GM21515 (cell line): ENCODE data around the gene LCP2.
A peak's percentile ranks its signal among the peaks of the same experiment; 100 is the strongest.

ENCODE experiments used
- ATAC-seq: cut with Tn5 transposase; IDR thresholded peaks from one replicate; pipeline ENCODE4 v1.9.1; 2021; ENCODE audit not compliant: unreplicated experiment

Gene LCP2

DNA sequence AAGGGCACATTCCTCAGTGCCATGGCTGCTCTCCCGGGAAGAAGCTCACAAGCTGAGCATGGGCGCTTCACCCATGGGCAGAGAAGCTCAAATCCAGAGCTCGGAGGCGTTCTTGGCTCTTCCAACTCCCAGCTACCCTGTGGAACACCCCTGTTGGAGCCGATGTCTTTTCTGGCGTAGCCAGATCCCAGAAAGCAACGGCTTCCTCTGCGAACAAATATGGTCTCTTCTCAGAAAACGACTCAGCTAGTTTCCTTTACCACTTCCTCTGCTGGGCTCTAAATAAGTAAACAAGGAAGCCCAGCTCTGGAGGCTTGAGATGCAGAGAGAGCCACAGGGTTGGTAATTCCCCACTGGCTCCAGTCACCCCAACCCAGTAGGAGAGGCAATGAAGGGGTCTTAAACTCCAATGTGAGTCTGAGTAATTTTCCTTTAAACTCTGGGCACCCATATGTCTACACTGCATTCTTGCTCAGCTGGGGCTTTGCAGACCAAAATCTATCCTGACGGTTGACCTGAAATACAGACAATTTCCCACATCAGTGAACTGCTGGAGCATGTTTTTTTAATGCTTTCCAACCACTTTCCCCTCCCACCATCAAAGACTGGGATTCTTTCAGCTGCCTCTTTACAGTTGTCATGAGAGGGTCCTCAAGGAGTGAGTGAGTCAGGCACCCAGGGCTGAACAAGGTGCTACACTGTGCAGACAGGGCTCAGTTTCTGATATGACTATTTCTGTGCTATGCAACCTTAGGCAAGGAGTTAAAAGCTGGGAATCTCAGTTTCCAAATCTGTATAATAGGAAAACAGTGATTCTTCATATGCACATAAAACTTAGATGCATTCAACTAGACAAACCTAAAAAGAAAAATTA is at the start of gene LCP2:
Gene LCP2, minus strand, starts transcription at position 189 of the 874 bp plus-strand sequence. Its CDS starts 166 bp downstream, at position 23.
- peak; percentile 52 for ATAC-seq

DNA sequence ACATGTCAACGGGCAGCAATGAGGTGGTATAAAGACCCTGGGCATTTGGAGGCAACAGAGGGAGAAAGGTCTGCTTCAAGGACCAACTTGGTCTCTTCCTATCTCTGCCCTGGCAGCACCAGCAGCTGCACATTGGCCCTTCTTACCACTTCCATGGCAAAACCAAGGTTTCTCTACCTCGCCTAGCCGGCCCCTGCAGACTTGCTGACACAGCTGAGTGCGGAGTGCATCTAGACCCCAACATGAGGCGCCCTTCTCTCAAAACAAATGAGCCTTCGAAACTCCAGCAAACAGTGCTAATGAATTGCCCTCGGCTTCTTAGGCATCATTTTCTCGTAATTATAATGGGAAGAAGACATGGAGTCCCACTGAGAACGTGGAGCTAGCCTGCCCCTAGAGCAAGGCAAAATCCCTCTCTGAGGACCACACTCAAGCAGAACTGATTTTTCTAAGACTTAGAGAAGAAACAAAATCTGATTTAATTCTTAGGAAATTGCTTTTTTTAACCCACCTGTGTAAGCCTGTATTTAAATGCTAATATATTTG is 49.5 kb upstream of the LCP2 start:
- no peak for ATAC-seq

DNA sequence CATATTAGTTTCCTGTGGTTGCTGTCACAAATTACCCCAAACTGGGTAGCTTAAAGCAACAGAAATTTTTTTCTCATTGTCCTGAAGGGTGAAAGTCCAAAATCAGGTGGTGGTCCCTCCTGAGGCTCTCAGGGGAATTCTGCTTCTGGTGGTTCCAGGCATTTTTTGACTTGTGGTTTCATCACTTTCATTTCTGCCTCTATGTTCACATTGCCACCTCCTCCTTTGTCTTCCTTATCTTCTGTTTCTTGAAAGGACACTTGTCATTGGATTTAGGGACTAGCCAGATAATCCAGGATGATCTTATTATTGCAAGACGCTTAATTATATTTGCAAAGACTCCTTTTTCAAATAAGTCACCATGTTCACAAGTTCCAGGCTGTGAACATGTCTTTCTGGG is 48.4 kb upstream of the LCP2 start:
- no peak for ATAC-seq

GRCh38 chr5:170343177-170343576 is 45.6 kb upstream of the LCP2 start:
- ATAC-seq, result no peak

- no peak for ATAC-seq
These were observed 44.7 kb upstream of the LCP2 start for GRCh38 chr5:170342153-170342725.

DNA sequence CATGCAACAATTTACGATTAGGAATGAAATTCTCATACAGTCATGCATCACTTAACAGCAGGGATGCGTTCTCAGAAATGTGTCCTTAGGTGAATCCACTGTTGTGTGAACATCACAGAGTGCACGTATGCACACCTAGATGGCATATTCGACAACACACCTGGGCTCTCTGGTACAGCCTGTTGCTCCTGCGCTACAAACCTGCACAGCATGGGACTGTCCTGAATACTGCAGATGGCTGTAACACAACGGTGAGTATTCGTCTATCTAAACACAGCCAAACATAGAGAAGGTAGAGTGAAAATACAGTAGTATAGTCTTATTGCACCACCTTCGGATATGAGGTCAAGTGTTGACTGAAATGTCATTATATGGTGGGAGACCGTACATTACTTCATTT is 44.0 kb upstream of the LCP2 start:
- ATAC-seq, result no peak

- no peak for ATAC-seq
These were observed 42.2 kb upstream of the LCP2 start for GRCh38 chr5:170339780-170340167.

GRCh38 chr5:170338933-170339779 is 41.6 kb upstream of the LCP2 start:
- peak; percentile 95 for ATAC-seq

DNA sequence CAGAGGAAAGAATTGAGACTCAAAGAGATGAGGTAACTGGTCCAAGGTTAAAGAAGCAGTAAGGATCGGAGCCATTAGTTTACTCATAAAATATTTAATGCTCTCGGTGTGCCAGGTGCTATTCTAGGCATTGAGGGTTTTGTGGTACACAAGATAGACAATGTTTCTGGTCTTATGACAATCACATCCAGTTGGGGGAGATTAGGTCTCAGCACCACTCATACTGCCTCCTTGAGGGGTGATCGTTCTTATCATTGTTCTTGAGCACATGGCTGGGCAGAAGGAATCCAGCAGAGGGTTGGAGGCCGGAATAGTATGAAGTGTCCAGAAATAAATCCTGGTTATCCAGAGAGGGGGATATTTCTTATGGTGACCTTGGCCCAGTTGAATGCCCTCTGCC is 40.7 kb upstream of the LCP2 start:
- no peak for ATAC-seq

DNA sequence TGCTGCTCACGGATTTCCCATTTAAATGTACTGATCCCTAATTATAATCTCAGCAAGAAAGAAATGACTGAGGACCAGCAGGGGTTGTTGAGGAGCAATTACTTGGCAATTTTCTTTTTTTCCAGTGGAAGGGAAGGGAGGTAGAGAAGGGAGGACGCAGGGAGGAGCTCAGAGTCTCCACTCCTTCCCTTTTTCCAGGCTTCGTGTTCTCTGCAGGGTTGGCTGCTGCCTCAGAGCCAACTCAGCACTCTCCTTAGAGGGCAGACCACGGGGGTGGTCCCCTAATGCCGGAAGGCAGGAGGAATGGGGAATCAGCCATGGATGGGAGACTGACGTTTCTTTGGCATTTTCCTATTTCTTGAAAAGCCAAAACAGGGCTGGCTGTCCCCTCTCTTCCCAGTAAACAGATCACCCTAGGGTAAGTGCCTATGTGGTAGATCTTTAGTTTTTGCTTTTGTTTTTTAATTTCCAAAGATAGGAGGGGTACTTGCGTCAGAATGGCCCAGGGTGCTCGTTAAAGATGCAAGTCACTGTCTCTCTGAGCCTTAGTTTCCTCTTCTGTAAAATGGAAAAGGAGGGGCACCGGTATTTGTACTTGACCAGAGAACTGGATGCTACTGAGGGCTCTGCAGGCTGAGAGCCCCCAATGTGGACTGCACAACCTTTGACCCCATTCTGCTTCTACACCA is 39.6 kb upstream of the LCP2 start:
- no peak for ATAC-seq

- no peak for ATAC-seq
These were observed 38.5 kb upstream of the LCP2 start for GRCh38 chr5:170336065-170336464.

DNA sequence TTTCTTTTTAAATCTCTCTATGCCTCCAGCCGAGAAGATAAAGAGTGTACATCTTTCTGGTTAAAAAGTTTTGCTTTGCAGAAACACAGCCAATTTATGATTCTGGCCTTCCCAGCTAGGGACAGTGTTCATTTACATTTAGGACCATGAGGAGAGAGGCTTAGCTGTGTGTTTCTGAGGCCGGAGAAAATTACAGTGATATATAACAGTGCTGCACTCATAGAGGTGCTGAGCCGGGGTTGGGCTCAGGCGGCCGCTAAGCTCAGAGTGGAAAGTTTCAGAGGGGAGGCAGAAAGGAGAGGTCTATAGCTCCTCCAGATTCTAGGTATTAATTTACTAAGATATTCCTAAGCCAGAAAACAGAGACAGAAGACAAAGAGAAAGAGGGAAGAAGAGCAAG is 37.0 kb upstream of the LCP2 start:
- no peak for ATAC-seq

DNA sequence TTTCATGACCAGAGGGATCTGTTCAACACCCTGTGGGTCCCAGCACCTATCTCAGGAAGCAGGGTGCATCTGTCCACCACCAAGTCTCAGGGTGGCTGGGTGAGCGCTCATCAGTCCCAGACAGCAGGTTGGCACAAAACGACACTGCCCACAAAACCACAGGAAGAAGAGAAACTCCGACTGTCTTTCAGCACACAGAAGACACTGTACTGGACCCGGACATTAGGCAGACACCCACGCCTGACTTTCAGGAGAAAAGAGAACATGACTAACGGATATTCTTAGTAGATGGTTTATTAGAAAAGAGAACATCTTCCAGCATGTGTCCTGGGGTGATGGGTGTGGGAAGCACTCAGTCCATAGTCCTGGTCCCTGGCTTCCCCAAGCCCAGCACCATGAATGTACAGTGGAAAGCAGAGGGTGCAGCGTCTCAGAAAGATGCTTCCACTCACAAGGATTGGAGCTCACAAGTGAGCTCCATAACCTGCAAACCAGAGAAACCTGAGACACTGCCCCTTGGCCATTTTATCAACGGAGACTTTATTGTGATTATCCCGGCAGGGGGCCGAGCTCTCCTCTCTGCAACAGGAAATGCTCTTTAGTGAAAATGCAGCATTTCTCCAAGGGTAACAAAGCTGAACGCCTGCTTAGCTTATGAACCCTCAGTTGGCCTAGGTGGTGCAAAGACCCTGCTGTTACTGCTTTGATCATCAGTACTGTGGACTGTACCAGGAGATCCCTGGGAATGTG is 35.8 kb upstream of the LCP2 start:
- no peak for ATAC-seq

- no peak for ATAC-seq
These were observed 34.5 kb upstream of the LCP2 start for GRCh38 chr5:170332058-170332457.

- ATAC-seq, result no peak
These were observed 33.0 kb upstream of the LCP2 start for GRCh38 chr5:170330568-170331054.

DNA sequence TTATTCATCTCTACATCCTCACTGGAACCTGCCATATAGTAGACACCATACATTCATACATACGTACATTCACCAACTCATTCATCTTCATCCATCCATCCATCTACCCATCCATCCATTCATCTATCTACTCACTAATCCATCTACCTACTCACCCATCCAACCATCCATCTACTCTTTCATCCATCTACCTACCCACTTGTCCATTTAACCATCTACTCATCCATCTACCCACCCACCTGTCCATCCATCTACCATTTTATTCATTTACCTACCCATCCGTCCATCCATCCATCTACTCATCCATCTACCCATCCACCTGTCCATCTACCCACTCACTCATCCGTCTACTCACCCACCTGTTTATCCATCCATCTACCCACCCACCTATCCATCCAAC is 31.9 kb upstream of the LCP2 start:
- no peak for ATAC-seq

DNA sequence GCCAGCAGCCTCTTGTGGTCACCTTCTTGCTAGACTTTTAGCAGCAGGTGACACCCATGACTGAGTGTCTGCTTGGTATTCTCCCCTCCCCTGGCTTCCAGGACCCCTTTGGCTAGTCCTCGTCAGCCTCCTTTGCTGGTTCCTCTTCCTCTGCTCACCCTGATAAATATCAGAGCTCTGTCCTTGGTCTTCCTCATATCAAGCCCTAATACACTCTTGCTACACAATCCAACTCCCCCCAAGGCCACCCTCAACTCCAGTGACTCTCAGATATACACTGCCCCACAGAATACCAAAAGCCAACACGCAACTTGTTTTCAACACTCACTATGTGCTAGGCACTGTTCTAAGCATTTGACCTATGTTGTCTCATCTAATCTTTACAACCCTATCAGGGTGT is 30.3 kb upstream of the LCP2 start:
- no peak for ATAC-seq

- ATAC-seq, result no peak
These were observed 29.6 kb upstream of the LCP2 start for GRCh38 chr5:170327168-170327567.

DNA sequence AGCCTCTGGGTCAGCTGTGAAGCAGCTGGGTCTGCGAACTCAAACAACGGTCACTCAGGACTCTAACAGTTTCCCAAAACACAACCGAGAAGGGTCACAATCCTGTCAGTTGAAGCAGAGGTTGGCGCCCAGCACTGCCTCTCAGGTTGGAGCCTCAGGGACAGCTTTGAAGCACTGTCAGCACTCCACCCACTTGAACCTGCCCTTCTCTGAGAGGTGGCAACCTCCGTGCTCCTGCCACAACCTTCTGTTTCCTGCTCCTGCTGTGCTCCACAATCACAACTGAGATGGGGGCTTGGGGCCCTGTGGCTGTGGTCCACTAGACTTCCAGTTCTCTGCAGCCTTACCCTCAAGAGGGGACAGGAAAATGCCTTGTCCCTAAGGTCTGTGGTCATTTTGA is 21.7 kb upstream of the LCP2 start:
- ATAC-seq, result no peak

DNA sequence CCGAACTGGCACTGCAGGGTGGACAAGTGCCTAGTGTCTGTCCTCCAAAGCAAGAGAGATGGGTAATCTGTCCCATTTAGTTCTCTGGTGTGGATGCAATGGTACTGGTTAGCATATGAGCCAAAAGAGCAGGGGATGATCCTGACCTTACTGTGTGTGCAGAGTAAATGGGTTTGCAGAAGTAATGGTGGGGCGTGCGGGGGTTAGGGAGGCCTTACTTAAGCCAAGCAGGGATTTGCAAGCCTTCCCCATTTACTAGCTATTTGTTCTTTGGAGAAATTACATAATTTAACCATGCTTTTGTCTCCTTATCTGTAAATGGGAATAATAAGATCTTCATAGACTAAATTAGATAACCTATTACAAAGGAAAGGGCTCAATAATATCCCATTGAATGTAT is 19.9 kb upstream of the LCP2 start:
- ATAC-seq, result no peak
